ENCODE data around the gene KMT2E. TPM values are rescaled to one million over a fixed set of nuclear protein-coding genes. Genes with fewer than 3 reads are reported as not detected.

KMT2E gene
- total RNA-seq, 2 experiments from 2014 or later, result 50.1 to 72.8 TPM

DNA sequence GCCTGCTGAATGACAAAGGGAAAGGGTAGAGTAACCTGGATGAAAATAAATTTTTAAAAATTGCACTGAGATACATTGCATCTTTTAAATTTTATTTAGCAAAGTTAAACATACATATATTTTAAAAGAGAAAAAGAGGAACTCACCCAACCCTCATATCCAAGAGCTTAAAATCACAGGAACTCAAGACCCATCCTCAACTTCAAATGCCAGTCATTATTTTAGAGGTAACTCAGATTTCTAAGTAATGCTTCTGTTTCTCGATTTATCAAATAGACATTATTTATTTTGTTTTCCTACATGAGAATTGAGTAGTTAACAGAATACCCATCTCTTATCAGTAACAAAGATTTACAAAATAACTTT is 32.4 kb upstream of the KMT2E start:
- Histone ChIP-seq H3K4me2 (ENCODE audit: low read length) (peak overlapping the region; percentile 90), H3K9me3 (ENCODE audit: low read length) (no peaks in the 10 kb centered on the region), H4K20me1 (ENCODE audit: insufficient read depth, low read length) (peaks cover 16% of the 10 kb centered on the region; the same call in 1 of the 2 replicates), H2AFZ (ENCODE audit: low read length) (no peak overlapping the region), H3K4me1 (ENCODE audit: insufficient read depth, low read length, poor library complexity, severe bottlenecking) (peaks cover 75% of the 10 kb centered on the region), H3K4me3 (ENCODE audit: low read depth, low read length, poor library complexity, severe bottlenecking) (no peak overlapping the region), H3K79me2 (ENCODE audit: insufficient read depth, low read depth, low read length) (peaks cover 33% of the 10 kb centered on the region), H3K27ac (ENCODE audit: low read depth, low read length, poor library complexity, severe bottlenecking) (peak overlapping the region; percentile 80), H3K9me2 (ENCODE audit: insufficient read depth, low read length) (no peaks in the 10 kb centered on the region), H3K36me3 (ENCODE audit: insufficient read depth, low read length) (peaks cover 35% of the 10 kb centered on the region)
- ChIA-PET POLR2A (interaction anchor here (0.9 to 4.8 kb wide), 10 partner anchors 11 to 146 kb away, joined by 3 to 32 read pairs (median 4); partner anchors contain the start of gene KMT2E), CTCF (ENCODE audit: unreplicated experiment) (interaction anchor here (0.9 to 2.3 kb wide), 2 partner anchors 59 to 60 kb away, joined by 3 to 8 read pairs; no protein-coding TSS in a partner anchor)
- intact Hi-C loops (cut with micrococcal nuclease; ENCODE audit: unreplicated experiment), result loop anchor here (1.0 to 5.0 kb wide), 5 partner anchors 36 to 607 kb away; no protein-coding TSS in a partner anchor
- no TSS peak for BruUV-seq (replicated peaks)
- no peak for TF ChIP-seq EZH2phosphoT487 (IDR thresholded peaks at IDR 0.05; ENCODE audit: borderline replicate concordance, low read depth, low read length)
- TF ChIP-seq, protein P1, sequence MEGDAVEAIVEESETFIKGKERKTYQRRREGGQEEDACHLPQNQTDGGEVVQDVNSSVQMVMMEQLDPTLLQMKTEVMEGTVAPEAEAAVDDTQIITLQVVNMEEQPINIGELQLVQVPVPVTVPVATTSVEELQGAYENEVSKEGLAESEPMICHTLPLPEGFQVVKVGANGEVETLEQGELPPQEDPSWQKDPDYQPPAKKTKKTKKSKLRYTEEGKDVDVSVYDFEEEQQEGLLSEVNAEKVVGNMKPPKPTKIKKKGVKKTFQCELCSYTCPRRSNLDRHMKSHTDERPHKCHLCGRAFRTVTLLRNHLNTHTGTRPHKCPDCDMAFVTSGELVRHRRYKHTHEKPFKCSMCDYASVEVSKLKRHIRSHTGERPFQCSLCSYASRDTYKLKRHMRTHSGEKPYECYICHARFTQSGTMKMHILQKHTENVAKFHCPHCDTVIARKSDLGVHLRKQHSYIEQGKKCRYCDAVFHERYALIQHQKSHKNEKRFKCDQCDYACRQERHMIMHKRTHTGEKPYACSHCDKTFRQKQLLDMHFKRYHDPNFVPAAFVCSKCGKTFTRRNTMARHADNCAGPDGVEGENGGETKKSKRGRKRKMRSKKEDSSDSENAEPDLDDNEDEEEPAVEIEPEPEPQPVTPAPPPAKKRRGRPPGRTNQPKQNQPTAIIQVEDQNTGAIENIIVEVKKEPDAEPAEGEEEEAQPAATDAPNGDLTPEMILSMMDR (conservative IDR thresholded peaks at IDR 0.05; ENCODE audit: low read length), result no peak
- no peak for DNase-seq (ENCODE audit: low spot score)

DNA sequence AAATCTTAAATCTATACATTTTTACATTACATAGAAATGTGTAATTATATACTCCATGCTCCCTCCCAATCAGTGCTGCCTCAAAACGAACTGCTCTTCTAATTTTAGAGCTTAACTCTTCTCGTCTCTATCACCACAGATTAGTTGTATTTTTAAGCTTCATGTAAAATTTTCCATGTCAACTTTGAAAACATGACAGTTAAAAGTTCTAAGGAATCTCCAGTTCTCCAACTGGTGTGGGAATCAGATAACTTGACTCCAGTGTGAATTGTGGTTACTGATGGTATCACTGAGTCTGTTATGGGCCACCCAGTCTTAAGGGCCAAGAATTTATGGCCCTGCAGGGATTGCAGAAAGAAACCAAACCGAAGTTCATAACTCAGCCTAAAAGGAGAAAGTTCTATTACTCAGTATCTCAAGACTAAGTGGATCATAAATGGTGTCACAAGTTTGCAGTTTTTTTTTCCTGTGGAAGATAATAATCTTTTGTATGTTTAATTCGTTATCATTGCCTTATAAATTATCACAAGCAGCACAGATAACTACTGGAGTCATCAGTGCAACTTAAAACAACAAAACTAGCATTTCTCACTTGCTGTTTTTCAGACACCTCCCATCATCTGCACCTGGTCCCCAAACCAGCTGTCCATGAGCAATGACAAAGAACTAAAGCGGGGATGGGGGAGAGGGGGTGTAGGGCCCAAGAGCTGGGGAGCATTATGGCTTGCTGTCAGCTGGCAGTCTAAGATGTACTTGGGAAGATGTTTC is 31.5 kb upstream of the KMT2E start:
- no peak for TF ChIP-seq EZH2phosphoT487 (IDR thresholded peaks at IDR 0.05; ENCODE audit: borderline replicate concordance, low read depth, low read length)
- TF ChIP-seq, protein P1 (conservative IDR thresholded peaks at IDR 0.05; ENCODE audit: low read length), result no peak
- ChIA-PET CTCF (ENCODE audit: unreplicated experiment) (interaction anchor here (0.6 to 2.3 kb wide), 5 partner anchors 28 to 60 kb away, joined by 3 to 8 read pairs (median 4); no protein-coding TSS in a partner anchor), POLR2A (interaction anchor here (0.6 to 4.8 kb wide), 12 partner anchors 10 to 504 kb away, joined by 3 to 32 read pairs (median 3); no protein-coding TSS in a partner anchor)
- BruUV-seq (replicated peaks), result no TSS peak
- Histone ChIP-seq H4K20me1 (ENCODE audit: insufficient read depth, low read length) (peaks cover 16% of the 10 kb centered on the region; the same call in 1 of the 2 replicates), H3K27ac (ENCODE audit: low read depth, low read length, poor library complexity, severe bottlenecking) (peak overlapping the region; percentile 80), H3K4me1 (ENCODE audit: insufficient read depth, low read length, poor library complexity, severe bottlenecking) (peaks cover 80% of the 10 kb centered on the region), H3K9me3 (ENCODE audit: low read length) (no peaks in the 10 kb centered on the region), H3K9me2 (ENCODE audit: insufficient read depth, low read length) (no peaks in the 10 kb centered on the region), H3K4me2 (ENCODE audit: low read length) (peak overlapping the region; percentile 90), H2AFZ (ENCODE audit: low read length) (no peak overlapping the region), H3K4me3 (ENCODE audit: low read depth, low read length, poor library complexity, severe bottlenecking) (peak overlapping the region; percentile 72), H3K79me2 (ENCODE audit: insufficient read depth, low read depth, low read length) (peaks cover 33% of the 10 kb centered on the region), H3K36me3 (ENCODE audit: insufficient read depth, low read length) (peaks cover 39% of the 10 kb centered on the region)
- intact Hi-C loops (cut with micrococcal nuclease; ENCODE audit: unreplicated experiment), result loop anchor here (1.0 to 5.0 kb wide), 3 partner anchors 31 to 606 kb away; no protein-coding TSS in a partner anchor
- DNase-seq (ENCODE audit: low spot score), result peak; percentile 52
